ENCODE measurements around the gene CAMK2A.

GRCh38 chr5:150227036-150227435 lies 62.5 kb downstream of the CAMK2A start:
- TF ChIP-seq CTCF (IDR thresholded peaks at IDR 0.05) (no peak), POLR2A (IDR thresholded peaks at IDR 0.05) (no peak)

Measured in Peyer's patch (tissue), 4 donors.